Embryonic facial prominence (tissue), 1 donor: Measurements from ENCODE around the gene ZBTB7C.

ENCODE experiments used
- DNase-seq: peaks from one replicate; pipeline ENCODE4 v3.0.0-alpha.2; 2016; ENCODE audit errors: extremely low spot score

The ZBTB7C gene

DNA sequence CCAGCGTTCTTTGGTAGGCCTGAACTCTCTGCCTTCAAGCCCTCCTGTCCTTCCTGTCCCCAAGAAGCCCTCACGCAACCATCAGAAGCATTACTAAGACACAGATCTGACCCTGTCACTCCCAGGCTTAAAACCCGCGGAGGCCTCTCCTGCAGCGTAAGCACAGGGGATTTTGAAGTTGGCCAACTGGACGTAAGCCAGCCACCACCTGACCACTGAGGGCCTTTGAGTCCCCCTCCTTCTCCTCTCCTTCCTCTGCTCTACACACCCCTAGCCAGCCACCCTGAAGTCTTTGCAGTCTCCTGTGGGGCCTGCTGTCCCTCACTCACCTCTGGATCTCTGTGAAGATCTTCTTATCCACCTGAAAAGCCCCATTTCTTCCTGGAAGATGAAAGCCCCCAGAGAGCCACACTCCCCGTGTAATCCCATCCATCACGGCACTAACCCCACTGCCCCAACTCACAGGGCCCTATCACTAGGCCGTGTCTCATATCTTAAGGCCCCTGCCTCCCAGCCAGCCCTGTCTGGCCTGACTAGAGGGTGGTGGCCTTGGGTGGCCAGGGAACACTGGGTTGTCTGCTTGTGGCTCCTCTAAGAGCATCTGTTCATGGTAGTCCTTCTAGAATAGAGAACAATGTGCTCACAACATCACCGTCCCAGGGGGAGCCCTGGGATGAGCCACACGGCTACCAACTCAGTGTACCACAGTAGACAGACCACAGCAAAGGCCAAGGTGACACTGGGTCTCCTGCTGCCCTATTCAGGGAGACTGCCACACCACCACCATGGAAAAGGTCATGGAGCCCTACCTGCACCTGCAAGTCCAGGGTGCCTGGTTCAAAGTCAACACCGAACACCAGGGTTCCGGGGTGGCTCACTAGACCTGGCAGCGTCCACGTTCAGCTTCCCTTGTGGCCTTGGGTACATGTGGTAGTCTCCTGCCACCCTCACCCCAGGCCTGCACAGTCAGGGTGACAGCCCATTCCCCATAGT lies 191.6 kb downstream of the ZBTB7C start:
- DNase-seq: no peak

DNA sequence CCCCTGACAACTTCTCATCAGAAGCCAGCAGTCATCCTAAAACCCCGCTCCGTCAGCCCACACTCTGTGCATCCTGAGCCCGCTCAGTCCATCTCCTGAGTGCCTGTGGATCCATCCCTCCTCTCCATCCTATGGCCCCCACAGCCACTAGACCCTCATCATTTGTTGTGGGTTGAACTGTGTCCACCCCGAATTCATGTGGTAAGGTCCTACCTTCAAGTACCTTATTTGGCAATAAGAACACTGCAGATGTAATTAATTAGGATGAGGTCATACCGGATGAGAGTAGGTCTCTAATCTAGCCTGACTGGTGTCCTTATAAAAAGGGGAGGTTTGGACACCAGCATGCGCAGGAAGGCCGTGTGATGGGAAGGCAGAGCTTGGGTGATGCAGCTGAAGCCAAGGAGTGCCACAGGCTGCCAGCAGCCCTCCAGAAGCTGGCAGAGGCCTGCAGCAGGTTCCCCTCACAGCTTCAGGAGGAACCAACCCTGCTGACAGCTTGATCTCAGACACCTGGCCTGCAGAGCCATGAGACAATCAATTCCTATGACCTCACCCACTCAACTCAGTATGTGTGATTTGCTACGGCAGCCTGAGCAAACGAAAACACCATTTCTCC lies 192.4 kb downstream of the ZBTB7C start:
- no peak for DNase-seq

DNA sequence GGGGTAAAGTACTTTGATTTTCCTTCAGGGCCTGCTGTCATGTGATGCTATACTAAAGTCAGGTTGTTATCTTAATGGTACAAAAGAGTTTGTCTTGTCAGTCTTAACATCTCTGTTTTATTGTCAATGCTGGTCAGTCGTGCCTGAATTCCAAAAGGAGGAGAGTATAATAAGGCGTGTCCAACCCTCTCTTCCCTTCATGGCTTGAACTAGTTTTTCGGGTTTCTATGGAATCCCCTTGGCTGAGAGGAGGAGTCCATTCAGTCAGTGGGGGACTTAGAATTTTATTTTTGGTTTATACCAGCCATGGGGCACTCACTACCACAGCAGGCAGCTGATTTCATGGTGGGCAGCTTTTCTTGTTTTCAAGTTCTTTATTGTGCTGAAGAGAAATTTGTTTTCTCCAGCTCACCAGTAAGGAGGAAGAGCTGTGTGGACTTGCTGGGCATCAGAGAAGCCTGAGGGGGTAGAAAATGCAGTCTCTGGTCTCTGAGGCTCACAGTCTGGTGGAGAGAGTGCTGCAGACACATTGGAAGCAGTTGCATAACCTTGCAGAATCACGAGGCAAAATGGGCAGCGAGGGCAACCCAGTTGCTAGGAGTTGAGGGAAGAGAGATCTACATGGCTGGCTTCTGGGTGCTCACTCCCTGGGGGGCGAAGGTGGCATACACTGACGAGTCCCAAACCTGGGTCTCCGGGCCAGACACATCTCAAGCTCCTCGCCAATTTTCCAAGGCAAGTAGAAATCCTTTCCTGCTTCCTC lies 193.1 kb downstream of the ZBTB7C start:
- no peak for DNase-seq

DNA sequence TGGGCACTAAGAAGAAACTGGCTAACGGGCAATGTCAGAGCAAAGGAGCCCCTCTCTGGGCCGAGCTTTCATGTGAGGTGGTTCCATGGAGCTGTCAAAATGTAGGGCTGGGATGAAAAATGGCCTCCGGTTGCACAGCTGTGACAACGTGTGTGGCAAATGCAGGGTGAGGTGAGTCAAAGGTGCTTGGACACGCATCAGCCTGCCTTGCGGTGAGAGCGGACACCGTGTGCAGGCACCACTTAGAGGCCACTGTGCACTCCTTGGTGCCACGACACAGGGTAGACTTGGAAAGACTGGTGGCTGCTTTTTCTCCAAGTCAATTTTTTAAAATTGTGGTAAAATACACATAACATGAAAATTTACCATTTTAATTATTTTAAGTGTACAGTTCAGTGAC lies 195.4 kb downstream of the ZBTB7C start:
- no peak for DNase-seq

DNA sequence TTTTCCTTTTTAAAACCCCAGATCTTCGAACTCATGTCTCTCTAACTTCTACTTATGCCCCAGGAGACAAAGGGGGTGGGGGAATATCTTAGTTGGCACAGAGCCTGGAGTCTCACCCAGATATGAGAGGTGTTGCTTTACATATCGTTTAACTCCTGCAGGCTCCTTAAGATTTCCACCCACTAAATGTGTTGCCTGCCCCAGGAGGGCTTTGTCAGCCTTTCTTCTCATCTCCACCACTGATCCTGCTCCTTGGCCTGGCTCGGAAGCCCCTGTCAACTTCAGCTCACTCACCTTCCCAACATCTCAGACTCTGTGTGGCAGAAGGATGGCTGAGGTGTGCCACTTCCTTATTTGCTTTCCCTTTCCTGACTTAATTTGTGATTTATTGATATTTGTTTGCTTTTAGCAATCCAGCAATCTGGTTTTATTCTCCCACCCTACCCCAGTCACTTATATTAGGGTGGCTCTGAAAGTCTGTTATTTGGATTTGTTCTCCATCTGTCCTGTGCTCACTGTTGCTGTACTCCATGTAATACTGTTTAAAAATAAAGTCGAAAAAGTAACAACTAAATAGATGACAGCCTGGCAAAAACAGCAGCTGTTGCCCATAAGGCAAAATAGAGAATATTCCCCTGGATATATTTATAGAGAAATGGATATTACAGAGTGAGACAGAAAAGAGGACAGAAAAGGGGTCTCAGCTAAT lies 200.6 kb downstream of the ZBTB7C start:
- DNase-seq: no peak

DNA sequence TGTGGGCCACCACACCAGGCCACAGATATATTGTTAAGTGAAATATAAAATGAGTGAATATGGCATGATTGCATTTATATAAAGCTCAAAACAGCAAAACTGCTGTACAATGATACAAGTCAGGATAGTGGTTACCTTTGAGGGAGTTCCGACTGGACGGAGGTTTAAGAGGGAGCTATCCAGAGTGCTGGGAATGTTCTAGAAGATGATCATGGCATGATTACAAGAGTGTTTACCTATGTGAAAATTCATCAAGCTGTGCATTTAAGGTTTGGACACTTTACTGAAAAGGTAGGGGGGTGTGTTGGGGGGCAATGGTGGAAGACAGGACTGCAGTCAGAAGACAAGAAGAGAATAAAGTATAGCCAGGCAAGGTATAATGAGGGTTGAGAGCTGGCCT lies 201.4 kb downstream of the ZBTB7C start:
- DNase-seq: no peak

DNA sequence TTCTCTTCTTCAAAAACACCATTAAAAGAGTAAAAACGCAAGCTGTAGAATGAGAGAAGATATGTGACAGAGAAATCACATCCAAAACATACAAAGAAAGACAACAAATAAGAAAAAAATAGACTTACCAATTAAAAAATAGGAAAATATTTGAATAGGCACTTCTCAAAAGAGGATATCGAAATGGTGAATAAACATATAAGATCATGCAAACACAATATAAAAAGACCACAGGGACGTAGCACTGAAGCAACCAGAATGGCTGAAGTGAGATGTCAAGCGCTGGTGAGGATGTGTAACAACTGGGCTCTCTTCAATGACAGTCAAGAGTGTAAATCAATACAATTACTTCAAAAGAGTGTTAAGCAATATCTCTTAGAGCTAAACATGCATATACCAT lies 202.3 kb downstream of the ZBTB7C start:
- no peak for DNase-seq

DNA sequence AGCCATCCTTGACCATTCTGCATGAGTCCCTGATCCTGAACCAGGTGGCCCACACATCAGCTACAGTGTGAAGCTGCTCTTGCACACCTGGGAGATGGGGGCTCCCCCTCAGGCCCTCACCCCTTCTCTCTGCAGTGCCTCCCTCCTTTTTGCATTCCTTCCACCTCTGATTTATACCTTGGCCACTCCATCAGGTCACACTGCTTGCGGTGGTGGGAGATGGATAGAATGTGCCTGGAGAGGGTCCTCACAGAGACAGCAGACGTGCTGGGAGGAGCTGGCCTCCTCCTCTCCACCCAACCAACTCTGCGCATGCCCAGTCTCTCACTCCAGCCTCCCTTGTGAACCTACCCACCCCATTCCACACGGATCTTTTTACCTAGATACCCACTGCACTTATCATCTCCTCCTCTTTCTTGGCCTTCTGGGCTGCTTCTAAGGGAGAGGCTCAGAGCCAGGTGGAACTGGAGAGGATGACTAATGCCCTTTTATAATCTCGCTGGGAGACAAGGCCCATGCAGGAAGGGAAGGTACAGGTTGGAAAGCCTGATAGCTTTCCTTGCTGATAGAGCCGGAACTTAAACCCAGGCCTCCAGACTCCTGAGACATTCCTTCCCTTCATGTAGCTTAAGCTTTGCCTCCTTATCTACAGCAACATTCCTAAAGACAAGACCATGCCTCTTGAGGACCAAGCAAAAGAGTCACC lies 205.1 kb downstream of the ZBTB7C start:
- DNase-seq: no peak

DNA sequence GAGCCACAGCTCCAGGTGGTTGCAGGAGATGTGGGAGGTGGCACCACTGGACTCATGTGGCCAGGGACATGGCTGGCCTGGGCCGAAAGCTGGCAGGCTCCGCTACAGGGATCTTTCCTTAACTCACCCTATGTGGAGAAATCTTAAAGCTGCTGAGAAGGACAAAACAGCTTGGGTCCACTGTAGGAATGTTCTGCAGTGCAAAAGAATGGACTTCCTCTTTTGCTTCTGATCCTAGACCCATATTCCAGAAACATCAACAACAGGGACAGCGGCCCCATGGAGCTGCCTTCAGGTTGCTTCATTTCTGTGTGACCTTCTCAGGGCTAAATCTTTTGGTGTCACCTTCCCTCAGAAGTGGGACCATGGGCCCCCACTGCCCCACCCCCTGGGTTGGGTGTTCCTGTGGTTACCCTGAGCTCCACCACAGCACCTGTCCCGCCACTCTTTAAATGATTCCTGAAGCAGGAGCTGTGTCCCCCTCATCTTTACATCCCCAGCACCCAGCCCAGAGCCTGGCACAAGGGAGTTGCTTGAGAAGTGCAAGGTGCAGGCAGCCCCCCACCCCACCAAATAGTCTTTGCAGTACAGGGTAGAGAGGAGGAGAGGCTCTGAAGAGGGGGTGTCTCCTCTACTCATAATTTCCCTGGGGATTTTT lies 205.8 kb downstream of the ZBTB7C start:
- DNase-seq: no peak

DNA sequence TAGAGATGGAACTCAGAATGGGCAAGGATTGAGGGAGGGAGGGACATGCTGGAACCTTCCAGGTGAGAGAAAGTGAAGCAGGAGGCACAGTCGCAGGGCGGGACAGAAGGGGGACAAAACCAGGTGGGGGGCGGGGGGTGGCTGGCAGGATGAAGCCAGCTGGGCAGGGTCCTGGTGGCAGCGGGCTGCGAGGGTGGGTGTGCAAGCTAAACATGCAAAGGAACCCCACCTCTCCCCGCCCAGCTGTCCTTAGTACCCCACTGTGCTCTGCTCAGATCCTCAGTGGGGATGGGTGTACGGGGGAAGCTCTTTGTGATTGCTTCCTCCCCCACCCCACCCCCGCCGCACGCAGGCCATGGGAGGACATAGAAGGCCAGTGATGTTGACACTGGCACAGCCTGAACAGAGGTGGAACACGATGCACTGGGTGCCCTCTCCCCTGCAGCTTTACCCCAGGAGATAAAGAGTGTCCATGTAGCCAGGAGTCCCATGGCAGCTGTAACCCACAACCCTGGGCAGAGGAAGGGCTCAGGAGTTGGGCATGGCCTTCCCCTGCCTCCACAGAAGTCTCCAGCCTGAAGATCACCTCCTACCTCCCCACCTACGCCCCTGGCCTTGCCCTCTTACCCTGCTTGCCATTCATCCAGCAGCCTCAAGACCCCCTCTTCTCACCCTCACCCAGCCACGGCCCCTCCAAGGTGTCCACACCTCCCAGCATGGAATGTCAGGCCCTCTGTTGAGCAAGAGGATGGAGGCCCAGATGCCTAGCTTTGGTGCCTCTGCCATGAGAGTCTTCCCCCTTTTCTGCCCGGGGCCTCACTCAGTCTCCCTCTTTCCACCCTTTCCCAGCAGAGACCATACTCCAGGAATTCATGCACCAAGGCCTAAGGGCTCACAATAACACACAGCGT lies 206.6 kb downstream of the ZBTB7C start:
- no peak for DNase-seq

DNA sequence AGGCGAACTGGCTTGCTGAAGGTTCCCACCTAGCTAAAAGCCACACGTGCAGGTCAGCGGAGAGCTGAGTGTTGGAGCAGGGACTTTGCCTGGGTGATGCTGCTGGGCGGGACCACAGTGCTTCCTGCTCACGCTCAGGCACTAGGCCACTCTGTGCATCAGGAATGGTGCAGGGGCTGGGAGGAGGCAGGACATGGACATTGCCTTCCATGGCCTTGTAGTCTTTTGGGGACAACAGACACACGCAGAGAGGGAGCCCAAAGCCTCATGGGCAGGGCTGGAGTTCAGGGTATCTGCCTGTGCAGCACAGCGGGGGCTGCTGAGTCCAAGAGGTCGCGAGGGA lies 207.2 kb downstream of the ZBTB7C start:
- no peak for DNase-seq

DNA sequence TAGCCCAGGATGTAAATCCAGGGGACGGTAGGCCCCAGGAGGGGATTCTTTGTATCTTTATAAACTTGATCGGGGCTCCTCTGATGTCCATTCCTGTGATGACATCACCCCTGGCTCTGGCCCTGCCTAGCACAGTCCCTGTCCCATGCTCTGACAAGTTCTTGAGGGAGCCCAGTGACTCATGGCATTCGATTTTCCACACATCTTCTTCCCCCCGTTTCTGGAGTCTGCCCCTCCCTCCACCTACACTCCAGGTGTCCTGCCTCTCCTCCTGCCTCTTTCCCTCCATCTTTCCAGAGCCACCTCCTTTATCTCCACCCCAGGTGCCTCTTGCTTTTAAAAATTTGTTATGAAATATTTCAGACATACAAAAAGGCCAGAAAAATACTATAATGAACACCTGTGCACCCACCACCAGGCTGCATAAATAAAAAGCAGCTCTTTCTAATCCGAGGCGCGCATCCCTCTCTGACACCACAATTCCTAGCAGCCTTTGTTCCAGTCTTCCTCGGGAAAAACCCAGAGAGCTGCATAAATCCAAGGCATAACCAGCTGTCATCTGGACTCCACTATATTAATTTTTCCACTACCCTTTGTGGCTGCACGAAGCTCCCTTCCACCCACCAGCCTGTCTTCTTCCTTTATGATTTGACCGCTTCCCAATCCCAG lies 207.7 kb downstream of the ZBTB7C start:
- DNase-seq: no peak

DNA sequence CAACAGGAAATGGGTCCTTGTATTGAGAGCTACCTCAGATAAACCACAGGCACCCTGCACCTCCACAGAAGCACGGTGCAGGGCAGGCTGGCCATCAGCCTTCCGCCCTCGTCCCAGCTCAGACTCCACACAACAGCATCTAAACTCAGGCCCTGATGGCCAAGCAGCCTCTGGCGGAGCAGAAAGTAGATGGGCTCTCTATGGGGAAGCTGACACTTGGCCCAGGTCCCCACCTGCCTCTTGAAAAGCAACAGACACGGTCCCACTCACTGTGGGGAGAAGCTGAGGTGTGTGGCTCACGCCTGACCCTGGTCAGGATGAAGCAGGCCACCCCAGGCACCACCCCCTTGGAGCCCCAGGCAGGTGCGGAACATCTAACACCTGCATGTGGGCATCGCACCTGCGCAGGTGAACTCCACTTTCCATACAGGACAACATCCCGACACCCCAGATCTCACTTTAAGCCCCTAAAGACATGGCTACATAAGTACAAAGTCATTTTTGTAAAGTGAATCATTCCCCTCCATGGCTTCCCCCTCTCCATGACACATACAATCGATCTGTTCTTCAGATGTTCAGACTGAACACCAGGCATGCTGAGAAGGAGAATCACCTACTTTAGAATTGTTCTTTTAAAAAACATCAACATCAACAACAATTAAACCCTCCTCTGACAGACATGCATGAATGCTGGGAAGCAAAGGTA lies 208.4 kb downstream of the ZBTB7C start:
- no peak for DNase-seq

DNA sequence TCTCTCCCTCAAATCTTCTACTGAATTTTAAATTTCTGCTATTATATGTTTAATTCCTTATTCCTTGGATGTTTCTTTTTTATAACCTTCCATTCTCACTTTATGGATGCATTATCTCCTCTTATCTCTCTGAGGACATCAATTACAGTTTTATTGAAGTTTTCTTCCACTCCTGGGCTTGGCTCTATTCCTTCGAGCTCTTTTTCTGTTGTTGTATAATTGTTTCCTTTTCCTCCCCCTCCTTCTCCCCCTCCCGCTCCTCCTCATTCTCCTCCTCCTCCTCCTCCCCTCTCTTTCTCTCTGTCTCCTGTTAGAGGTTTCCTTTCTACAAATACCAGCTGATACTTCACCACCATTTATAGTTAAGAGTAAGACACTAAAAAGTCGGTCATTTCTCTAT lies 209.8 kb downstream of the ZBTB7C start:
- DNase-seq: no peak

DNA sequence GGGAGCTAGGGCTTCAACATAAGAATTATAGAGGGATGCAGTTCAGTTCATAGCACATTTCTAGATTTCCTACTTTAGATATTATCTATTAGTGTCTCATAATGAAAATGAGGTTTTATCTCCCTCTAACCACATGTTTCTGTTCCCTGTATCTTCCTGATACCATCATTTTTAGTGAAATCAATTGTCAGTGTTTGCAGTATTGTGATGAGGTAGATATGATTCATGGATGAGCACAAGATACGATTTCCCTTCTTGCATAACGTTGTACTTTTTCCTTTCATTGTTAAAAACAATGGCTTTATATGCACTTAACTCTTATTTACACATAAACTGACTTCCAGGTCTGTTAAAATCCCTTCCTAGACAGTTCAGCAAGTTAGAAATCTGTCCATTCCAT lies 211.4 kb downstream of the ZBTB7C start:
- DNase-seq: no peak

DNA sequence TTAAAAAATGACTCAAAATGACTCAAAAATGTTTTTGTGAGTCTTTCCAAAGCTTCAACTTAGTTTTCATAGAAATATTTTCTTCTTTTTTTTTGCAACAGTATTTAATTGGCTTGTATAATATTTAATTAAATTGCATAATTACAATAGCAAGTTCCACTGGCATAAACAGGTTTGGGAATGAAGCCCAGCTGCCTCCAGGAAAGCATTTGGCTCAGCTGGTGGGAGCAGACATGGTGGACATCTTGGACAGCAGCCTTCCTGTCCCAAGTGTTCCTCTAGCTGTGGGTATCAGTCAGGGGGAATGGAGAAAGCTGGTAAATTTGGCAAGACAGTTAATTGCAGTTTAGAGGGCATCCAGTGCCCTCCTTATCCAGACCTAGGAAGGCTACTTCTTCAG lies 213.4 kb downstream of the ZBTB7C start:
- DNase-seq: no peak

DNA sequence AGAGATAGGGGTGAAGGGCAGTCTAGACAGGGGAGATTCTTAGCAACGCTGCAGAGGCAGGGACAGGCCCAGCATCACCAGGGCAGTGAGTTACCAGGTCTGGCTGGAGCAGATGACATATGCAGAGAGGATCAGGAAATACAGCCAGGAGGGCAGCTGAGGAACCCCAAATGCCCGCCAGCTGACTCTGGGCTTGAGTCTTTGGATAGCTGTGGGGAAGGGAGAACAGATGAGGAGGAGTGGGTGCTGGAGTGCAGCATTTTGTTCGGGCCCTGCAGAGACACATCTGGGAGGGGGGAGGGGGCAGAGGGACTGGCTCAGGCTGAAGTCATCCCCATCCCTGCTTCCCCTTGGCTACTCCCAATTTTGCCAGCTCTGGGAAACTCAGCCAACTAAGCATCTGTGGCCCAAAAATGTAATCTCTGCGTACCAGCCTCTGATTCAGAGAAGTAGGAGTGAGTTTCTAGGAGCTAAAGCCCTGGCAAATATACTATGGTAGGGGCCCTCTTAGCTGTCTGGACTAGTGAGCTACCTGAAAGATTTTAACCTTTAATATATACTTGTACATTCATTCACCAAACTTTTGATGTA lies 214.5 kb downstream of the ZBTB7C start:
- no peak for DNase-seq
